WTC11 (cell line): ENCODE results near the gene MEGF6. TPM values are rescaled to one million over a fixed set of nuclear protein-coding genes. Genes with fewer than 3 reads are reported as not detected.

Experiments used
- ATAC-seq: fragments of 200-7000 bp; cut with Tn5 transposase; 2 replicates; pipeline ENCODE4 v1.10.0; 2021; ENCODE audit warnings: mild to moderate bottlenecking, moderate library complexity
- CTCF ChIA-PET: fragments of 300-600 bp; sonication (Branson Sonifier 250); formaldehyde crosslinking; loops from one replicate; lab custom pipeline; 2021; ENCODE audit warnings: antibody characterized with exemption; lab: Charles Lee
- POLR2A ChIA-PET: fragments of 350-600 bp; sonication (Branson Sonifier 250); formaldehyde crosslinking; loops from one replicate; lab custom pipeline; 2021; ENCODE audit warnings: antibody characterized with exemption; lab: Charles Lee
- DNase-seq: peaks from one replicate; pipeline ENCODE4 v3.0.0; 2021; ENCODE audit warnings: low spot score
- H3K27ac Mint-ChIP-seq: 2 replicates; pipeline ENCODE4 v1.8.0; 2021; ENCODE audit warnings: mixed read lengths
- H3K27me3 Mint-ChIP-seq: 2 replicates; pipeline ENCODE4 v1.8.0; 2021; ENCODE audit warnings: low read depth, mild to moderate bottlenecking, moderate library complexity, mixed read lengths
- H3K36me3 Mint-ChIP-seq: 2 replicates; pipeline ENCODE4 v1.8.0; 2021; ENCODE audit warnings: mixed read lengths
- H3K4me1 Mint-ChIP-seq: 2 replicates; pipeline ENCODE4 v1.8.0; 2022; ENCODE audit warnings: mixed read lengths
- H3K4me3 Mint-ChIP-seq: 2 replicates; pipeline ENCODE4 v1.8.0; 2021; ENCODE audit warnings: mild to moderate bottlenecking, moderate library complexity, mixed read lengths
- H3K9me3 Mint-ChIP-seq: 2 replicates; pipeline ENCODE4 v1.8.0; 2021; ENCODE audit warnings: mixed read lengths
- ARID4B ChIP-seq: sonication (generic); formaldehyde crosslinking; IDR thresholded peaks from 2 replicates; pipeline ENCODE4 v1.8.0; 2023; ENCODE audit warnings: missing genetic modification reagents, mild to moderate bottlenecking, borderline replicate concordance
- ATF6 ChIP-seq: sonication (generic); formaldehyde crosslinking; IDR thresholded peaks from 2 replicates; pipeline ENCODE4 v1.8.1; 2023; ENCODE audit warnings: mild to moderate bottlenecking, missing genetic modification reagents
- CBFB ChIP-seq: sonication (generic); formaldehyde crosslinking; IDR thresholded peaks from 2 replicates; pipeline ENCODE4 v1.8.1; 2022; ENCODE audit warnings: mild to moderate bottlenecking, low read depth, missing genetic modification reagents
- ESRRA ChIP-seq: sonication (generic); formaldehyde crosslinking; IDR thresholded peaks from 2 replicates; pipeline ENCODE4 v1.8.1; 2022; ENCODE audit warnings: mild to moderate bottlenecking, missing genetic modification reagents, borderline replicate concordance
- FOXK1 ChIP-seq: sonication (generic); formaldehyde crosslinking; IDR thresholded peaks from 2 replicates; pipeline ENCODE4 v1.8.0; 2022; ENCODE audit warnings: mild to moderate bottlenecking, moderate library complexity, missing genetic modification reagents
- GRHL2 ChIP-seq: fragments of 250-450 bp; sonication (Bioruptor Pico); IDR thresholded peaks from 2 replicates; pipeline ENCODE4 v1.8.0; 2022; ENCODE audit warnings: mild to moderate bottlenecking, moderate library complexity; ENCODE audit not compliant: insufficient replicate concordance, severe bottlenecking
- JAZF1 ChIP-seq: fragments of 250-450 bp; sonication (Bioruptor Pico); IDR thresholded peaks from 2 replicates; pipeline ENCODE4 v1.9.0; 2021; ENCODE audit warnings: moderate library complexity, mild to moderate bottlenecking, inconsistent platforms
- RELA ChIP-seq: sonication (generic); formaldehyde crosslinking; IDR thresholded peaks from 2 replicates; pipeline ENCODE4 v1.8.1; 2022; ENCODE audit warnings: missing genetic modification reagents, mild to moderate bottlenecking, borderline replicate concordance
- SMAD3 ChIP-seq: sonication (generic); formaldehyde crosslinking; IDR thresholded peaks from 2 replicates; pipeline ENCODE4 v1.8.0; 2022; ENCODE audit warnings: missing genetic modification reagents, mild to moderate bottlenecking, borderline replicate concordance
- SP1 ChIP-seq: sonication (generic); formaldehyde crosslinking; conservative IDR thresholded peaks from 2 replicates; pipeline ENCODE4 v1.8.1; 2022; ENCODE audit warnings: missing genetic modification reagents
- ZBTB43 ChIP-seq: sonication (generic); formaldehyde crosslinking; IDR thresholded peaks from 2 replicates; pipeline ENCODE4 v1.8.1; 2023; ENCODE audit warnings: mild to moderate bottlenecking, missing genetic modification reagents
- ZNF121 ChIP-seq: sonication (generic); formaldehyde crosslinking; IDR thresholded peaks from 2 replicates; pipeline ENCODE4 v1.8.0; 2023; ENCODE audit warnings: missing genetic modification reagents
- ZNF396 ChIP-seq: fragments of 250-450 bp; sonication (Bioruptor Pico); IDR thresholded peaks from 2 replicates; pipeline ENCODE4 v1.8.0; 2021; ENCODE audit warnings: mild to moderate bottlenecking, moderate library complexity, borderline replicate concordance
- ZNF423 ChIP-seq: fragments of 250-450 bp; sonication (Bioruptor Pico); IDR thresholded peaks from 2 replicates; pipeline ENCODE4 v2.1.2; 2022; ENCODE audit warnings: mild to moderate bottlenecking, moderate library complexity
- ZNF425 ChIP-seq: fragments of 250-450 bp; sonication (Bioruptor Pico); conservative IDR thresholded peaks from 2 replicates; pipeline ENCODE4 v1.9.0; 2021; ENCODE audit warnings: mild to moderate bottlenecking
- ZNF671 ChIP-seq: fragments of 250-450 bp; sonication (Bioruptor Pico); IDR thresholded peaks from 2 replicates; pipeline ENCODE4 v1.8.0; 2021; ENCODE audit warnings: mild to moderate bottlenecking
- ZSCAN18 ChIP-seq: fragments of 250-450 bp; sonication (Bioruptor Pico); IDR thresholded peaks from 2 replicates; pipeline ENCODE4 v2.1.2; 2022; ENCODE audit warnings: mild to moderate bottlenecking, moderate library complexity
- total RNA-seq: library from RNA; stranded (reverse); gene quantifications from 3 replicates; pipeline ENCODE4 v1.2.3, GENCODE V29; 2021
- TF ChIP-seq, protein P1 (sequence below): fragments of 200-600 bp; IDR thresholded peaks from 2 replicates; pipeline ENCODE4 v1.8.0; 2022; ENCODE audit warnings: antibody characterized with exemption

MEGF6 gene
- total RNA-seq, 1 experiment from 2014 or later = 24.9 TPM

GRCh38 chr1:3483801-3484444 is 127.4 kb downstream of the MEGF6 start:
- Mint-ChIP-seq H3K4me3 (no peak overlapping the region), H3K27me3 (peaks cover 3% of the 10 kb centered on the region), H3K4me1 (peaks cover 3% of the 10 kb centered on the region), H3K27ac (peak overlapping the region; percentile 86), H3K9me3 (peaks cover 12% of the 10 kb centered on the region), H3K36me3 (peaks cover 11% of the 10 kb centered on the region)
- peak; percentile 88 for DNase-seq
- ATAC-seq = peak; percentile 86
- 0 out of 2 replicates have a peak, but pooled peaks have one; percentile 21 for TF ChIP-seq SP1 (CRISPR knock-in tag)
- TF ChIP-seq CBFB = 0 out of 2 replicates have a peak, but pooled peaks have one; percentile 24
- TF ChIP-seq FOXK1 (CRISPR knock-in tag) = no peak
- no peak for TF ChIP-seq ZNF671
- TF ChIP-seq ZBTB43 (CRISPR knock-in tag) = no peak
- TF ChIP-seq ZNF396 = no peak
- TF ChIP-seq ESRRA (CRISPR knock-in tag) = no peak
- TF ChIP-seq ZNF423 (CRISPR knock-in tag) = no peak
- TF ChIP-seq ARID4B (CRISPR knock-in tag) = 0 out of 2 replicates have a peak, but pooled peaks have one; percentile 25
- no peak for TF ChIP-seq RELA (CRISPR knock-in tag)
- no peak for TF ChIP-seq ATF6 (CRISPR knock-in tag)
- no peak for TF ChIP-seq ZNF425 (CRISPR knock-in tag)
- no peak for TF ChIP-seq ZSCAN18 (CRISPR knock-in tag)
- TF ChIP-seq JAZF1 (CRISPR knock-in tag) = no peak
- no peak for TF ChIP-seq GRHL2 (CRISPR knock-in tag)
- TF ChIP-seq ZNF121 = 0 out of 2 replicates have a peak, but pooled peaks have one; percentile 51
- TF ChIP-seq, protein P1, sequence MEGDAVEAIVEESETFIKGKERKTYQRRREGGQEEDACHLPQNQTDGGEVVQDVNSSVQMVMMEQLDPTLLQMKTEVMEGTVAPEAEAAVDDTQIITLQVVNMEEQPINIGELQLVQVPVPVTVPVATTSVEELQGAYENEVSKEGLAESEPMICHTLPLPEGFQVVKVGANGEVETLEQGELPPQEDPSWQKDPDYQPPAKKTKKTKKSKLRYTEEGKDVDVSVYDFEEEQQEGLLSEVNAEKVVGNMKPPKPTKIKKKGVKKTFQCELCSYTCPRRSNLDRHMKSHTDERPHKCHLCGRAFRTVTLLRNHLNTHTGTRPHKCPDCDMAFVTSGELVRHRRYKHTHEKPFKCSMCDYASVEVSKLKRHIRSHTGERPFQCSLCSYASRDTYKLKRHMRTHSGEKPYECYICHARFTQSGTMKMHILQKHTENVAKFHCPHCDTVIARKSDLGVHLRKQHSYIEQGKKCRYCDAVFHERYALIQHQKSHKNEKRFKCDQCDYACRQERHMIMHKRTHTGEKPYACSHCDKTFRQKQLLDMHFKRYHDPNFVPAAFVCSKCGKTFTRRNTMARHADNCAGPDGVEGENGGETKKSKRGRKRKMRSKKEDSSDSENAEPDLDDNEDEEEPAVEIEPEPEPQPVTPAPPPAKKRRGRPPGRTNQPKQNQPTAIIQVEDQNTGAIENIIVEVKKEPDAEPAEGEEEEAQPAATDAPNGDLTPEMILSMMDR = peak; percentile 53; the same call in 1 of the 2 replicates
- TF ChIP-seq SMAD3 (CRISPR knock-in tag) = no peak
- ChIA-PET POLR2A (no interaction called here), CTCF (interaction anchor here (2.2 to 4.7 kb wide), 4 partner anchors 12 to 135 kb away, joined by 4 to 50 read pairs (median 18); no protein-coding TSS in a partner anchor)
